ENCODE measurements around the gene ATP2A3. TPM values are rescaled to one million over a fixed set of nuclear protein-coding genes. Genes with fewer than 3 reads are reported as not detected.

ATP2A3 gene
- total and polyA plus RNA-seq, 12 donors, result 1.3 to 29.1 (median 15.9) TPM

DNA sequence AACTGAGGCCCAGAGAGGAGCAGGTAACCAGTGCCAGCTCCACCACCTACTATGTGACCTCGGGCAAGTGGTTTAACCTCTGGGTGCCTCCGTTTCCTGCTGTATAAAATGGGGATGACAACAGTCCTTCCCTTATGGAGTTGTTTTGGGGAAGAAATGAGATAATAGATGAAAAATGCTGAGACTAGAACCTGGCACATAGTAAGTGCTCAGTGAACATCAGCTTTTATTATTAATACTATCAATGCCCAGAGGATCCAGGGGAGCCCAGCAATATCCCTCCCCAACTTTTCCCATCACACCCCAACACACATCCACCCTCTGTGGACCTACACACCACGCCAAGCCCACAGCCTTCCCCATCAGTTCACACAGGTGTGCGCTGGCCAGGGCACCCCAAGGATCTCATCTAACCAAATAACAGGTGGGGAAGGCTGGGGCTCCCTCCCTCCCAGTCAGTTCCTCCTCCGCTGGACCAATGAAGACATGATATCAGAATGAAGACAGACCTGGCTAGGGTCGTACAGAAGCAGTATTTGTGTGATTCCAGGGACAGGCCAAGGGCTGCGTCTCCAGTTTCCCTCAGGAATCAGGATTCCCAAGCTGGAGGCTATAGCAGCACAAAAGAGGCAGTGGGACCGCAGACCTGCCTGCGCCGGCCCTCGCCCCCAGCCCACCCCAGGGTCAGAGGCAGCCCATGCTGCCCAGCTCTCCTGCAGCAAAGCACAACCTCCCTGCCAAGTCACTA lies 1.8 kb downstream of the ATP2A3 start:
- intact Hi-C loops (cut with DNase I), result no loop called here
- H3K27ac ChIP-seq, result no peak overlapping the region
- no peak for DNase-seq
- peaks cover 13 to 41% of the 10 kb centered on the region in 2 donors for H3K4me1 ChIP-seq (replicated peaks in 1 of 2)
- TF ChIP-seq POLR2A (IDR thresholded peaks at IDR 0.05), result no peak
- TF ChIP-seq, protein P1, sequence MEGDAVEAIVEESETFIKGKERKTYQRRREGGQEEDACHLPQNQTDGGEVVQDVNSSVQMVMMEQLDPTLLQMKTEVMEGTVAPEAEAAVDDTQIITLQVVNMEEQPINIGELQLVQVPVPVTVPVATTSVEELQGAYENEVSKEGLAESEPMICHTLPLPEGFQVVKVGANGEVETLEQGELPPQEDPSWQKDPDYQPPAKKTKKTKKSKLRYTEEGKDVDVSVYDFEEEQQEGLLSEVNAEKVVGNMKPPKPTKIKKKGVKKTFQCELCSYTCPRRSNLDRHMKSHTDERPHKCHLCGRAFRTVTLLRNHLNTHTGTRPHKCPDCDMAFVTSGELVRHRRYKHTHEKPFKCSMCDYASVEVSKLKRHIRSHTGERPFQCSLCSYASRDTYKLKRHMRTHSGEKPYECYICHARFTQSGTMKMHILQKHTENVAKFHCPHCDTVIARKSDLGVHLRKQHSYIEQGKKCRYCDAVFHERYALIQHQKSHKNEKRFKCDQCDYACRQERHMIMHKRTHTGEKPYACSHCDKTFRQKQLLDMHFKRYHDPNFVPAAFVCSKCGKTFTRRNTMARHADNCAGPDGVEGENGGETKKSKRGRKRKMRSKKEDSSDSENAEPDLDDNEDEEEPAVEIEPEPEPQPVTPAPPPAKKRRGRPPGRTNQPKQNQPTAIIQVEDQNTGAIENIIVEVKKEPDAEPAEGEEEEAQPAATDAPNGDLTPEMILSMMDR (IDR thresholded peaks at IDR 0.05), result no peak
- peaks cover 12% of the 10 kb centered on the region for H3K27me3 ChIP-seq
- H3K9me3 ChIP-seq (replicated peaks in 1 of 3), result no peaks in the 10 kb centered on the region
- H3K4me3 ChIP-seq, result no peak overlapping the region
- no peaks in the 10 kb centered on the region for H3K36me3 ChIP-seq (replicated peaks in 1 of 2)
- WGBS, 4 donors, result 61 to 72% (median 65%) methylated on average over 9 to 11 of the region's 11 CpGs

DNA sequence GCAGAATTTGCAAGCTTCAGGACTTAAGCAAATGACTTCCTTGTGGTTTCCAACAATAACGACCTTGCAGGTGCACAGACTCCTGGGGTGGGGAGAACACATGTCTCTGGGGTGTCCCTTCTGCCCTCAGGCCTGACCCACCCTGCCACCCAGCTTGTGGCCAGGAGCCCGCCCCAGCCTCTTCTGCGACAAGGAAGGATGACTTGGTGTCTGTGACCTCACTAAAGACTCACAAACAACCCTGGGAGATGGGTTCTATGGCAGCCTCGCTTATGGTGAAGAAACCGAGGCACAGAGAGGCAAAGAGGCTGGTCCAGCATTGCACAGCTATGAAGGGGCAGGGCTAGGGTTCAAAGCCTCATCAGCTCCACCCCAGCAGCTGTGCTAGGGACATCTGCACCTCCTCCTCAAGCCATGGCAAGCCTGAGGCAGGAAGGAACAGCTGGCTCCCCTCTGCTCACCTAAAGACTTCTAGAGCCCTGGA lies 2.6 kb downstream of the ATP2A3 start:
- TF ChIP-seq POLR2A (IDR thresholded peaks at IDR 0.05), result no peak
- TF ChIP-seq, protein P1 (IDR thresholded peaks at IDR 0.05), result no peak
- Histone ChIP-seq H3K4me1 (replicated peaks in 1 of 2) (peaks cover 13 to 41% of the 10 kb centered on the region in 2 donors), H3K27me3 (peaks cover 12% of the 10 kb centered on the region), H3K9me3 (replicated peaks in 1 of 3) (no peaks in the 10 kb centered on the region), H3K36me3 (replicated peaks in 1 of 2) (no peaks in the 10 kb centered on the region), H3K27ac (peak overlapping the region in 3 of 5 donors; percentile 48 to 79 (median 74)), H3K4me3 (no peak overlapping the region)
- DNase-seq, result no peak
- WGBS, 4 donors, result 38 to 48% (median 43%) methylated on average over 3 to 5 of the region's 5 CpGs
- intact Hi-C loops (cut with DNase I), result no loop called here

DNA sequence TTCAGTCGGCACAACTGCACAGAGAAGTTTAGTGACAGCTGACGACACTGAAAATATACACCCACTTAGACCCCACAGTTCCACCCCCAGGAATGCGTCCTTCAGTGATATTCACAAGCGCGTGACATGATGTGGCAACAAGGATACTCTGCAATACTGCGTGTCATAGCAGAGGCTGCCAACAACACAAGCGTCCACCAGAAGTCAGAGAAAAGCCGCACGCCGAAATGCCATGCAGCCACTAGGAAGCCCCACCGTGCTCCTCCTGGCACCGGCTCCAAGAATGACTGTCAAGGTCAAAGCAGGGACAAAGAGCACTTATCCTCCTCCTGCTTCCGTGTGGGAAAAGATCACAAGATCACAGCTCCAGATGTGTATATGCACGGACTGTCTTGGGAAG lies 3.5 kb downstream of the ATP2A3 start:
- Histone ChIP-seq H3K27ac (peak overlapping the region in 4 of 5 donors; percentile 34 to 79 (median 76)), H3K4me3 (no peak overlapping the region), H3K4me1 (replicated peaks in 1 of 2) (peaks cover 13 to 41% of the 10 kb centered on the region in 2 donors), H3K9me3 (replicated peaks in 1 of 3) (no peaks in the 10 kb centered on the region), H3K36me3 (replicated peaks in 1 of 2) (no peaks in the 10 kb centered on the region), H3K27me3 (peaks cover 12% of the 10 kb centered on the region)
- WGBS, 4 donors, result 28 to 35% (median 34%) methylated on average over 12 to 14 of the region's 14 CpGs
- TF ChIP-seq, protein P1 (IDR thresholded peaks at IDR 0.05), result peak in 1 of 6 experiments; percentile 8
- TF ChIP-seq POLR2A (IDR thresholded peaks at IDR 0.05), result peak in 1 of 2 donors; percentile 64
- DNase-seq, result peak; percentile 71 to 96 (median 93)
- intact Hi-C loops (cut with DNase I), result no loop called here

DNA sequence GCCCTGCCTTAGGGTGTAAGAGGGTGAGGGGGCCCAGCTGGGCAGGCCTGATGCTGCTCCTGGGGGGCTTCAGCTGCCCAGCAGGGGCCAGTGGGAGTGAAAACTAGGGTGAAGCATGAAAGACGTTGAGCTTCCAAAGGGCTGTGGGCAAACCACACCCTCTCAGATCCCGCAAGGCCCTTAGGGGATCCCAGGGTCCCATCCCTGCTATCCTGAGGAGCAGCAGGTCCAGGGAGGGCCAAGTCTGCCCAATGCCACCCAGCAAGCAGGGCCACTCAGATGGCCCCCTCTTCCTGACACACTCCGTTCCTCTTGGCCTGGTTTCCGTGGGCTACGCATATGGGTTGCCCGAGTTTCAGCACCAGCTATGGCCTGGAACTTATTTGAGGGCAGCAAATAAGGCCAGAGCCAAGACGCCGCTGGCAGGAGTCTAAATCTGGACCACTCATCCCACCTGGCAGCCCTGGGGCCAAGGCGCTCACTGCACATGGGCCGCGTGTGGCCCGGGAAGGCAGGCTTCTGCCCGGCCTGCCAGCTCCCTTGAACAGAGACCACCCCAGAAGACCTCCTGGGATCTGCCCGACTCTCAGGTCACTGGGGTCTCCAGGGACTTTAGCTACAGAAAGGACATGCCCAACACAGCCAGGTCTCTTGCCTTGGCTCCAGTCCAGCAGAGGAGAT lies 4.2 kb downstream of the ATP2A3 start:
- no peak for DNase-seq
- H3K4me3 ChIP-seq, result no peak overlapping the region

More for the DNA sequence above, 4.2 kb downstream of the ATP2A3 start:
- Histone ChIP-seq H3K9me3 (replicated peaks in 1 of 3) (no peaks in the 10 kb centered on the region), H3K27me3 (peaks cover 12% of the 10 kb centered on the region), H3K4me1 (replicated peaks in 1 of 2) (peaks cover 13 to 38% of the 10 kb centered on the region in 2 donors), H3K36me3 (replicated peaks in 1 of 2) (no peaks in the 10 kb centered on the region), H3K27ac (peak overlapping the region in 4 of 5 donors; percentile 34 to 79 (median 76))
- intact Hi-C loops (cut with DNase I), result no loop called here
- 93 to 95% (median 94%) methylated on average over 12 to 14 of the region's 14 CpGs for WGBS, 4 donors
- no peak for TF ChIP-seq POLR2A (IDR thresholded peaks at IDR 0.05)
- TF ChIP-seq, protein P1 (IDR thresholded peaks at IDR 0.05), result no peak

All from adrenal gland (tissue), 12 donors.